SK-N-SH treated with all-trans-retinoic acid at 6 μM for 48 hours (cell line): Measurements from ENCODE around the gene EML6.

Experiments
- ATAC-seq: fragments of 200-7000 bp; cut with Tn5 transposase; 3 replicates; pipeline ENCODE4 v1.9.1; 2020; ENCODE audit warnings: mild to moderate bottlenecking, moderate library complexity
- ARNTL ChIP-seq: fragments of 450-650 bp; formaldehyde crosslinking; IDR thresholded peaks from 2 replicates; pipeline ENCODE4 v1.5.0; 2020; ENCODE audit warnings: low read depth, mild to moderate bottlenecking, moderate library complexity, borderline replicate concordance
- BACH2 ChIP-seq: fragments of 250-450 bp; sonication (Bioruptor Pico); IDR thresholded peaks from 2 replicates; pipeline ENCODE4 v1.9.0; 2021; ENCODE audit warnings: mild to moderate bottlenecking, borderline replicate concordance
- ESRRG ChIP-seq: fragments of 250-450 bp; sonication (Bioruptor Pico); IDR thresholded peaks from 2 replicates; pipeline ENCODE4 v1.6.1; 2021; ENCODE audit warnings: mild to moderate bottlenecking
- GLIS3 ChIP-seq: fragments of 250-450 bp; sonication (Bioruptor Pico); IDR thresholded peaks from 2 replicates; pipeline ENCODE4 v1.5.0; 2020; ENCODE audit warnings: mild to moderate bottlenecking, moderate library complexity
- OSR1 ChIP-seq: fragments of 250-450 bp; sonication (Bioruptor Pico); IDR thresholded peaks from 2 replicates; pipeline ENCODE4 v1.8.0; 2022; ENCODE audit warnings: moderate library complexity, mild to moderate bottlenecking, inconsistent platforms
- PPARA ChIP-seq: fragments of 250-450 bp; sonication (Bioruptor Pico); IDR thresholded peaks from 2 replicates; pipeline ENCODE4 v1.5.0; 2020; ENCODE audit warnings: mild to moderate bottlenecking, borderline replicate concordance
- RARB ChIP-seq: fragments of 250-450 bp; sonication (Bioruptor Pico); IDR thresholded peaks from 2 replicates; pipeline ENCODE4 v1.8.0; 2021; ENCODE audit warnings: mild to moderate bottlenecking, moderate library complexity
- SNAI2 ChIP-seq: fragments of 250-450 bp; sonication (Bioruptor Pico); IDR thresholded peaks from 2 replicates; pipeline ENCODE4 v1.5.0; 2020; ENCODE audit warnings: mild to moderate bottlenecking, moderate library complexity
- TCF4 ChIP-seq: fragments of 250-450 bp; sonication (Bioruptor Pico); IDR thresholded peaks from 2 replicates; pipeline ENCODE4 v1.8.0; 2021; ENCODE audit warnings: mild to moderate bottlenecking, moderate library complexity, borderline replicate concordance
- TOX ChIP-seq: fragments of 250-450 bp; sonication (Bioruptor Pico); IDR thresholded peaks from 2 replicates; pipeline ENCODE4 v1.8.0; 2021; ENCODE audit warnings: mild to moderate bottlenecking, moderate library complexity, borderline replicate concordance
- ZC3H10 ChIP-seq: fragments of 250-450 bp; sonication (Bioruptor Pico); IDR thresholded peaks from 2 replicates; pipeline ENCODE4 v1.5.1; 2021; ENCODE audit warnings: mild to moderate bottlenecking, moderate library complexity
- ZFP3 ChIP-seq: fragments of 250-450 bp; sonication (Bioruptor Pico); IDR thresholded peaks from 2 replicates; pipeline ENCODE4 v1.5.0; 2020; ENCODE audit warnings: mild to moderate bottlenecking, moderate library complexity
- ZFP30 ChIP-seq: fragments of 450-650 bp; formaldehyde crosslinking; IDR thresholded peaks from 2 replicates; pipeline ENCODE4 v1.5.0; 2022; ENCODE audit warnings: mild to moderate bottlenecking, moderate library complexity
- ZNF565 ChIP-seq: fragments of 450-650 bp; formaldehyde crosslinking; conservative IDR thresholded peaks from 2 replicates; pipeline ENCODE4 v1.5.0; 2020; ENCODE audit warnings: low read depth, mild to moderate bottlenecking, moderate library complexity
- ZNF70 ChIP-seq: fragments of 450-650 bp; formaldehyde crosslinking; IDR thresholded peaks from 2 replicates; pipeline ENCODE4 v1.5.0; 2020; ENCODE audit warnings: mild to moderate bottlenecking, moderate library complexity
- ZNF8 ChIP-seq: fragments of 450-650 bp; formaldehyde crosslinking; IDR thresholded peaks from 2 replicates; pipeline ENCODE4 v1.5.0; 2020; ENCODE audit warnings: mild to moderate bottlenecking, moderate library complexity
- TF ChIP-seq, protein P1 (sequence below): fragments of 250-450 bp; sonication (Bioruptor Pico); IDR thresholded peaks from 2 replicates; pipeline ENCODE4 v1.5.1; 2020; ENCODE audit warnings: low read depth, mild to moderate bottlenecking, moderate library complexity
- TF ChIP-seq, protein P2 (sequence below): fragments of 250-450 bp; sonication (Bioruptor Pico); IDR thresholded peaks from 2 replicates; pipeline ENCODE4 v1.5.1; 2021; ENCODE audit warnings: mild to moderate bottlenecking, moderate library complexity
- TF ChIP-seq, protein P3 (sequence below): fragments of 250-450 bp; sonication (Bioruptor Pico); IDR thresholded peaks from 2 replicates; pipeline ENCODE4 v1.8.0; 2021; ENCODE audit warnings: low read depth, mild to moderate bottlenecking, moderate library complexity, borderline replicate concordance
- TF ChIP-seq, protein P4 (sequence below): fragments of 250-450 bp; sonication (Bioruptor Pico); IDR thresholded peaks from 2 replicates; pipeline ENCODE4 v1.8.0; 2020; ENCODE audit warnings: mild to moderate bottlenecking, moderate library complexity, borderline replicate concordance

EML6 gene

DNA sequence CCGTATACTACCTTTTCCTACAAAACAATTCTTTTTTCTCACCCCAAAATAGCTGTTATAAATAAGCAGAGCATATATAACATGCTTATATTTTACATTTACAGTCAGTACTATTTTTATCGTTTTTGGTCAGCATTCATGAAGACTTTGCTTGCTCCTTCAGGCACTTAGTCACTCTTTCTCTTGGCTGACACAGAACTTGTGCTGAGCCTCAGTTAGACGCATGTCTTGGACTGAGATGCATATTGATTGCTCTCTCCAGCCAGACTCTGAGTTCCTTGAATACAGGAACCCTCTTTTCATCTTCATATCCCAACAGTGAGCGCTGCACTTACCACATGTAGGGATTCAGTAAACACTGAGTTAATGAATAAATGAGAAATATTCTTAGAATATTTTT is 168.4 kb downstream of the EML6 start:
- TF ChIP-seq TCF4 (CRISPR knock-in tag): no peak
- TF ChIP-seq ZFP3 (CRISPR knock-in tag): no peak
- no peak for TF ChIP-seq ZNF70 (CRISPR knock-in tag)
- no peak for TF ChIP-seq BACH2 (CRISPR knock-in tag)
- TF ChIP-seq ZNF8: no peak
- TF ChIP-seq, protein P1, sequence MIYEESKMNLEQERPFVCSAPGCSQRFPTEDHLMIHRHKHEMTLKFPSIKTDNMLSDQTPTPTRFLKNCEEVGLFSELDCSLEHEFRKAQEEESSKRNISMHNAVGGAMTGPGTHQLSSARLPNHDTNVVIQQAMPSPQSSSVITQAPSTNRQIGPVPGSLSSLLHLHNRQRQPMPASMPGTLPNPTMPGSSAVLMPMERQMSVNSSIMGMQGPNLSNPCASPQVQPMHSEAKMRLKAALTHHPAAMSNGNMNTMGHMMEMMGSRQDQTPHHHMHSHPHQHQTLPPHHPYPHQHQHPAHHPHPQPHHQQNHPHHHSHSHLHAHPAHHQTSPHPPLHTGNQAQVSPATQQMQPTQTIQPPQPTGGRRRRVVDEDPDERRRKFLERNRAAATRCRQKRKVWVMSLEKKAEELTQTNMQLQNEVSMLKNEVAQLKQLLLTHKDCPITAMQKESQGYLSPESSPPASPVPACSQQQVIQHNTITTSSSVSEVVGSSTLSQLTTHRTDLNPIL (CRISPR knock-in tag): no peak
- TF ChIP-seq OSR1 (CRISPR knock-in tag): no peak
- TF ChIP-seq SNAI2 (CRISPR knock-in tag): no peak
- TF ChIP-seq, protein P2, sequence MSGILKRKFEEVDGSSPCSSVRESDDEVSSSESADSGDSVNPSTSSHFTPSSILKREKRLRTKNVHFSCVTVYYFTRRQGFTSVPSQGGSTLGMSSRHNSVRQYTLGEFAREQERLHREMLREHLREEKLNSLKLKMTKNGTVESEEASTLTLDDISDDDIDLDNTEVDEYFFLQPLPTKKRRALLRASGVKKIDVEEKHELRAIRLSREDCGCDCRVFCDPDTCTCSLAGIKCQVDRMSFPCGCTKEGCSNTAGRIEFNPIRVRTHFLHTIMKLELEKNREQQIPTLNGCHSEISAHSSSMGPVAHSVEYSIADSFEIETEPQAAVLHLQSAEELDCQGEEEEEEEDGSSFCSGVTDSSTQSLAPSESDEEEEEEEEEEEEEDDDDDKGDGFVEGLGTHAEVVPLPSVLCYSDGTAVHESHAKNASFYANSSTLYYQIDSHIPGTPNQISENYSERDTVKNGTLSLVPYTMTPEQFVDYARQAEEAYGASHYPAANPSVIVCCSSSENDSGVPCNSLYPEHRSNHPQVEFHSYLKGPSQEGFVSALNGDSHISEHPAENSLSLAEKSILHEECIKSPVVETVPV (CRISPR knock-in tag): no peak
- TF ChIP-seq ARNTL (CRISPR knock-in tag): no peak
- TF ChIP-seq ZC3H10 (CRISPR knock-in tag): no peak
- no peak for TF ChIP-seq PPARA (CRISPR knock-in tag)
- no peak for TF ChIP-seq GLIS3
- no peak for ATAC-seq

DNA sequence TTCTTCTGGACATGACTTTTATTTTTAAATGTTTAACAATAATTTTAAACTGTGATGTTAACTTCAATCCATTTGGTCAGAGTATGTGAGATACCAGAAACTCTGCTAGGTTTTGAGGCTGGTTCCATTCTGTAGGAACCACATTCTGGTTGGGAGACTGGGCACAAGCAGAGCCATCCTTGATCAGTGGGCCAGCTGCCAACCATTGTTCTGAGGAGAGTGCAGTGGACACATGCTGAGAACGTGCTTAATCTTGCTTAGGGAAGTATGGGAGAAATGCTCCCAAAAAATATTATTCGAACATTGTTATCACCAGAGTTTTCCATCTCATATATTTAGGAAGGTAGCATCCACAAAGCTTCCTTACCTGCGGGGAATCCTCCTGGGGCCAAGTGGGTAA is 171.0 kb downstream of the EML6 start:
- TF ChIP-seq ZC3H10 (CRISPR knock-in tag) (no peak), TOX (CRISPR knock-in tag) (no peak), ZNF70 (CRISPR knock-in tag) (no peak), ARNTL (CRISPR knock-in tag) (no peak), ESRRG (CRISPR knock-in tag) (no peak), TCF4 (CRISPR knock-in tag) (no peak), ZNF8 (no peak), RARB (CRISPR knock-in tag) (no peak), PPARA (CRISPR knock-in tag) (no peak), ZFP30 (CRISPR knock-in tag) (no peak), BACH2 (CRISPR knock-in tag) (no peak), ZFP3 (CRISPR knock-in tag) (no peak), GLIS3 (no peak), SNAI2 (CRISPR knock-in tag) (no peak), ZNF565 (CRISPR knock-in tag) (no peak)
- TF ChIP-seq, protein P1 (CRISPR knock-in tag): no peak
- TF ChIP-seq, protein P3, sequence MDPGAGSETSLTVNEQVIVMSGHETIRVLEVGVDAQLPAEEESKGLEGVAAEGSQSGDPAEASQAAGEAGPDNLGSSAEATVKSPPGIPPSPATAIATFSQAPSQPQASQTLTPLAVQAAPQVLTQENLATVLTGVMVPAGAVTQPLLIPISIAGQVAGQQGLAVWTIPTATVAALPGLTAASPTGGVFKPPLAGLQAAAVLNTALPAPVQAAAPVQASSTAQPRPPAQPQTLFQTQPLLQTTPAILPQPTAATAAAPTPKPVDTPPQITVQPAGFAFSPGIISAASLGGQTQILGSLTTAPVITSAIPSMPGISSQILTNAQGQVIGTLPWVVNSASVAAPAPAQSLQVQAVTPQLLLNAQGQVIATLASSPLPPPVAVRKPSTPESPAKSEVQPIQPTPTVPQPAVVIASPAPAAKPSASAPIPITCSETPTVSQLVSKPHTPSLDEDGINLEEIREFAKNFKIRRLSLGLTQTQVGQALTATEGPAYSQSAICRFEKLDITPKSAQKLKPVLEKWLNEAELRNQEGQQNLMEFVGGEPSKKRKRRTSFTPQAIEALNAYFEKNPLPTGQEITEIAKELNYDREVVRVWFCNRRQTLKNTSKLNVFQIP: no peak
- no peak for ATAC-seq

DNA sequence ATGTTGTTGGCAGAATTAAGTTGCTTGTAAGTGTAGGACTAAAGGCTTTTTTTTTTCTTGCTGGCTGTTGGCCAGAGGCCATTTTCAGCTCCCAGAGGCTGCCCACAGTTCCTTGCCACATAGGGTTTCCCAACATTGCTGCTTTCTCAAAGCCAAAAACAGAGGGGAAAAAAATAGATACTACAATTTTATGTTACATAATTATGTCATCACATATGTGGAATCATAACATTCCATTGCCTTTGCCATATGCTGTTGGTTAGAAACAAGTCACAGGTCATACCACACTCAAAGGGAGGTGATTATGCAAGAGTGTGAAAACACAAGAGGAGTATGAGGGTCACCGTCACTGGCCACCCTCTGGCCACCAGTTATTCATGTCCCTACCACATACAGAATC is 172.3 kb downstream of the EML6 start:
- ATAC-seq: no peak
- TF ChIP-seq, protein P1 (CRISPR knock-in tag): no peak
- TF ChIP-seq SNAI2 (CRISPR knock-in tag) (no peak), BACH2 (CRISPR knock-in tag) (no peak)
- TF ChIP-seq, protein P4, sequence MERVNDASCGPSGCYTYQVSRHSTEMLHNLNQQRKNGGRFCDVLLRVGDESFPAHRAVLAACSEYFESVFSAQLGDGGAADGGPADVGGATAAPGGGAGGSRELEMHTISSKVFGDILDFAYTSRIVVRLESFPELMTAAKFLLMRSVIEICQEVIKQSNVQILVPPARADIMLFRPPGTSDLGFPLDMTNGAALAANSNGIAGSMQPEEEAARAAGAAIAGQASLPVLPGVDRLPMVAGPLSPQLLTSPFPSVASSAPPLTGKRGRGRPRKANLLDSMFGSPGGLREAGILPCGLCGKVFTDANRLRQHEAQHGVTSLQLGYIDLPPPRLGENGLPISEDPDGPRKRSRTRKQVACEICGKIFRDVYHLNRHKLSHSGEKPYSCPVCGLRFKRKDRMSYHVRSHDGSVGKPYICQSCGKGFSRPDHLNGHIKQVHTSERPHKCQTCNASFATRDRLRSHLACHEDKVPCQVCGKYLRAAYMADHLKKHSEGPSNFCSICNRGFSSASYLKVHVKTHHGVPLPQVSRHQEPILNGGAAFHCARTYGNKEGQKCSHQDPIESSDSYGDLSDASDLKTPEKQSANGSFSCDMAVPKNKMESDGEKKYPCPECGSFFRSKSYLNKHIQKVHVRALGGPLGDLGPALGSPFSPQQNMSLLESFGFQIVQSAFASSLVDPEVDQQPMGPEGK: no peak
